ENCODE results near the gene AMIGO1.
"Not testable (repeated sequence)": the region's sequence is repeated elsewhere in the genome, so short reads cannot be mapped to it uniquely, and the experiment has no call there.

AMIGO1 gene

GRCh38 chr1:109473284-109474057 is 36.1 kb downstream of the AMIGO1 start:
- in situ Hi-C loops (cut with MboI; ENCODE audit: low pct_unique_long_range_greater_than_20kb, low sequenced_read_pairs); DNase-seq: not testable (repeated sequence)

DNA sequence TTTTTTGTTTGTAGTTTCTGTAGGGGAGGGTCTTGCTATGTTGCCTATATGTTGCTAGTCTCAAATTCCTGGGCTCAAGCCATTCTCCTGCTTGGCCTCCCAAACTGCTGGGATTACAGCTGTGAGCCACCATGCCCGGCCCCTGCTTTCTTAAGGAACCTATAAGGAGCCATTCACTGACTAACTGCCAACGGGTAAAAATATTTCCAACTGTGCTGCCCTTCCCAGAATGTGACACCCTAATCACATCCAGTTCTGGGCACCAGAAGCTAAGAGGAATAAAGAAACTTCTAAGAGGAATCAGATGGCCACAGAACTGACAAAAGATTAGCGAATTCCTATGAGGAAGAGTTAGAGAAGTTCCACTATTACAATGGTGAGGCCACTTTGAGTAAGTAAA is 36.7 kb downstream of the AMIGO1 start:
- in situ Hi-C loops (cut with MboI; ENCODE audit: low pct_unique_long_range_greater_than_20kb, low sequenced_read_pairs) = no loop called here
- DNase-seq = no peak

DNA sequence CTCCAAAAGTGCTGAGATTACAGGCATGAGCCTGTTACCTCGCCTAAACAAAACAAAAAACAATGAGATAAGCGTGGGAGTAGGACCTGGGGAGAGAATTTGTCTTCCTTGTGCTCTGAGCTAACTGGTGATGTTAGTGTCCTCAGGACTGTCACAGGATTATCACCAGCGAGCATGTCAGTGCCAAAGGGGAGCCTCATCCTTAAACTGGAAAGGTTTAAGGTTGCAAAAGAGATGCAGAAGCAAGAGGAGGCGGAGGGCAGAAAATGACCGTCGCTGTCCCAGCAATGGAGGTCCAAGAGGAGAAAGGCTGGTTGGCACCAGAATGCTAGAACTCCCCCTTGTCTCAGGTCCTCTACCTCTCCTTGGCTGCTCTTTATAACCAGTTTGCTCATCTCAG is 39.3 kb downstream of the AMIGO1 start:
- in situ Hi-C loops (cut with MboI; ENCODE audit: low pct_unique_long_range_greater_than_20kb, low sequenced_read_pairs) = no loop called here
- no peak for DNase-seq

DNA sequence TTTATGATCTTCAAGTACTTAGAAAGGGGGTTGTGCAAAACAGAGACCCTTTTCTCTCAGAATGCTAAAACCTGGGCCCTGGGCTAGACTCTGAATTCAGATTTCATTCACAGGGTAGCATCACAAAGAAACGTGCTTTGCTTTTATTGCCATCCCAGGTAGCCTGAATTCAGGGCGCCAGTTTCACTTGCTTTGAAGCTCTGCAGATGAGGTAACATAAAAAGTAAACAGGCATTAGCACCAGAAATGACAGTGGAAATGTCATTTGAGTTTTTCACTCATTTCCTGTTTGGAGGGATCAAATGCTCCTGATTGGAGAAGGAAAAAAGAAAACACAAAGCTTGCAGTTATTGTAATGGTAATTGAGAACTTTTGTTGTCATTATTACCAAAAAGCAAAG is 40.6 kb downstream of the AMIGO1 start:
- in situ Hi-C loops (cut with MboI; ENCODE audit: low pct_unique_long_range_greater_than_20kb, low sequenced_read_pairs) = no loop called here
- no peak for DNase-seq

DNA sequence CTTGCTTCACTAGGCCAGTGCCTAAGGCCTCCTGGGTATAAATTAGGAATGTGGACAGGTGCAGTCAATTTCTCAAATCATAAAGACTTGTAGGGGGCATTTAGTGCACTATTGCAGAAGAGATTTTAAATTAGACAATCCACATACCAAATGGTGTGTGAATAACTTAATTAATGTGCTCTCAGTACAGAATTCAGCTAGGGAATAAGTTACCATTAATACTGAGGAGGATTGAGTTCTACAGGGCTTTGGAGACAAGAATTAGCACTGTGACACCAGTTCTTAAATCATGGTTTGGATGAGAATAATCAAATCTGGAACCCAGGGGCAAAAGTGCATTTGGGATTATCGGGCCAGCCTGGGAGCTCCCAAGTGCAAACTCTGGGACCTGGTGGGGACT is 41.5 kb downstream of the AMIGO1 start:
- DNase-seq = no peak
- in situ Hi-C loops (cut with MboI; ENCODE audit: low pct_unique_long_range_greater_than_20kb, low sequenced_read_pairs) = no loop called here

GRCh38 chr1:109467301-109467777 is 42.2 kb downstream of the AMIGO1 start:
- peak; percentile 20 for DNase-seq
- in situ Hi-C loops (cut with MboI; ENCODE audit: low pct_unique_long_range_greater_than_20kb, low sequenced_read_pairs) = no loop called here

GRCh38 chr1:109466452-109467300 is 42.9 kb downstream of the AMIGO1 start, which contains the start of gene SYPL2:
Gene SYPL2 (plus strand): TSS chr1:109466546. CDS start chr1:109466844, 298 bp downstream.
- in situ Hi-C loops (cut with MboI; ENCODE audit: low pct_unique_long_range_greater_than_20kb, low sequenced_read_pairs) = no loop called here
- DNase-seq = peak; percentile 31

- DNase-seq = no peak
- in situ Hi-C loops (cut with MboI; ENCODE audit: low pct_unique_long_range_greater_than_20kb, low sequenced_read_pairs) = no loop called here
These were observed 43.4 kb downstream of the AMIGO1 start for GRCh38 chr1:109466125-109466451.

GRCh38 chr1:109457819-109458218 is 51.7 kb downstream of the AMIGO1 start:
- in situ Hi-C loops (cut with MboI; ENCODE audit: low pct_unique_long_range_greater_than_20kb, low sequenced_read_pairs) = no loop called here
- no peak for DNase-seq

GRCh38 chr1:109454497-109455133 is 54.9 kb downstream of the AMIGO1 start:
- in situ Hi-C loops (cut with MboI; ENCODE audit: low pct_unique_long_range_greater_than_20kb, low sequenced_read_pairs) = no loop called here
- DNase-seq = no peak
